ENCODE results near the gene KANSL1.

GRCh38 chr17:46031920-46032319 lies 161.3 kb downstream of the KANSL1 start:
- TF ChIP-seq POLR2AphosphoS5 (IDR thresholded peaks at IDR 0.05; ENCODE audit: low read depth, low read length): no peak
- no peak for TF ChIP-seq TAF1 (IDR thresholded peaks at IDR 0.05; ENCODE audit: borderline replicate concordance, insufficient read depth, low read length)
- no peak for TF ChIP-seq REST (IDR thresholded peaks at IDR 0.05; ENCODE audit: insufficient read depth in 1 of 2, low read depth in 2 of 2, low read length in 2 of 2)
- no peak for TF ChIP-seq SIN3A (IDR thresholded peaks at IDR 0.05; ENCODE audit: borderline replicate concordance, insufficient read depth, low read length)
- no peak for TF ChIP-seq FOXP2 (optimal IDR thresholded peaks at IDR 0.05; ENCODE audit: borderline replicate concordance, extremely low read depth, extremely low read length, insufficient read depth)
